ENCODE data around the gene NRAS.

NRAS gene

DNA sequence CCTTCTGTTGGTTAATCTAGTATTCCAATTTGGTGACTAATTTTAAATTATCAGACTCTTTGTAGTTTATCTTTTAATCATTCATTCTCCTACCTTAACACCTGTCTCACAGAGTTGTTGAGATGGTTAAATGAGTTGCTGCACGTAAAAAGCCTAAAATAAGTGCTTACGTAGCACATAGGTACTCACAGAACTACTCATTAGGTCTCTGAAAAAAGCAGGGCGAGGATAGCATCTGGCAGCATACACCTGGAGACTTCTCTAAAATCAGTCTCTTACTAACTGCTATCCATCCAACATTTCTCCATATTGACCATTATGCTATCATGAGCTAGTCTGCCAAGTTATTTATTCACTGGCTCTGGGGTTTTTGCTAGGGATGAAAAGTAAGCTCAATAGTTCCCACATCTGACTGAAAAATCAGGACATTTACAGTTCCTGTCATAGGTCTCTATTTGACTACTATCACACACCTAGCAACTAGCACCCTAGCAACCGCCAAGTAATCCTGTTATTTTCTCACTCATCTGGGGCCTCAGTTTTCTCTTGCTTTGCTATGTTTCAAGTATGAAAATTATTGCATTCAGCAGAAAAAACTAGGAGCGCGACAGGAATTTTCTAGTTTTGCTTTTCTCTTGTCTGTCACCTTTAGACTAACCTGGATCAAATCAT, 30.0 kb upstream of the NRAS start:
- in situ Hi-C loops (cut with MboI; ENCODE audit: low pct_unique_long_range_greater_than_20kb, low sequenced_read_pairs, unreplicated experiment): no loop called here

DNA sequence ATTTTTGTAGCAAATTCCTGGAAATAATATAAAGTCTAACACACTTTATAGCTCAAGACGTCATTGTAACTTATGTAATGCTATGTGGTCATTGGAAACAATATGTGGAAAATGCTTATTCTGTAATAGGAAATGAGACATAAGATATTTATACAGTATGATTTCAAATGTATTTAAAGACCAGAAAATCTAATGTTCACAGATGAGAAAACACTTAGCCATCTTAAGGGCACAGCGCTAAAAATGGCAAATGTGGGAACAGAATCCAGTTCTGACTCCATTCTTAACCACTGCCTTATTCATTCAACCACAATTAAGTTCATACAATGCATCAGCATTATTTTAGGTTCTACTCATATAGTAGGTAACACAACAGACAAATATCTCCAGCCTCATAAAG, 28.7 kb upstream of the NRAS start:
- DNase-seq (ENCODE audit: low spot score): no peak
- in situ Hi-C loops (cut with MboI; ENCODE audit: low pct_unique_long_range_greater_than_20kb, low sequenced_read_pairs, unreplicated experiment): no loop called here
- no peak for TF ChIP-seq CTCF (IDR thresholded peaks at IDR 0.05; ENCODE audit: extremely low read depth, insufficient read depth, missing control alignments)

More for the DNA sequence above, 30.0 kb upstream of the NRAS start:
- no peak for TF ChIP-seq CTCF (IDR thresholded peaks at IDR 0.05; ENCODE audit: extremely low read depth, insufficient read depth, missing control alignments)
- no peak for DNase-seq (ENCODE audit: low spot score)

GRCh38 chr1:114741963-114742746, 25.6 kb upstream of the NRAS start:
- TF ChIP-seq CTCF (IDR thresholded peaks at IDR 0.05; ENCODE audit: extremely low read depth, insufficient read depth, missing control alignments): no peak
- in situ Hi-C loops (cut with MboI; ENCODE audit: low pct_unique_long_range_greater_than_20kb, low sequenced_read_pairs, unreplicated experiment): no loop called here
- DNase-seq (ENCODE audit: low spot score): no peak

DNA sequence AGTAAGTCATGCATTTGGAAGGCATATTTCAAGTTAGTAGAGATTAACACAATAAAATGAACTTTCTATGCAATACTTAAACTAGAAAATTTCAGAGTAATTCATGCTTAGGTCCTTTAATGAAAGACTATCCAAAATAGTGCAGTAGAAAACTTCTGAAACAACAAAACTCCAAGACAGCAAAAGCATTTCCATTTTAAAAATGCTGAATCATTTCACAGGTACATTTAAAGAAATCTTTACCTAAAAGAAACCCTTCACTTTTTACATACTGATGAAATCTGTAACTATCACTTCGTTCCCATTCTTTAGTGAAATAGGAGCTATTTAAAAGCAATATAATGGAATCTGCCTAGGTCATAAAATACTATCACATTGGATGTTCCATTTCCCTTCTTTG, 23.8 kb upstream of the NRAS start:
- in situ Hi-C loops (cut with MboI; ENCODE audit: low pct_unique_long_range_greater_than_20kb, low sequenced_read_pairs, unreplicated experiment): no loop called here
- DNase-seq (ENCODE audit: low spot score): no peak
- no peak for TF ChIP-seq CTCF (IDR thresholded peaks at IDR 0.05; ENCODE audit: extremely low read depth, insufficient read depth, missing control alignments)

GRCh38 chr1:114737314-114737849, 20.8 kb upstream of the NRAS start:
- in situ Hi-C loops (cut with MboI; ENCODE audit: low pct_unique_long_range_greater_than_20kb, low sequenced_read_pairs, unreplicated experiment): no loop called here
- no peak for TF ChIP-seq CTCF (IDR thresholded peaks at IDR 0.05; ENCODE audit: extremely low read depth, insufficient read depth, missing control alignments)
- DNase-seq (ENCODE audit: low spot score): no peak

GRCh38 chr1:114735479-114735878, 18.9 kb upstream of the NRAS start:
- TF ChIP-seq CTCF (IDR thresholded peaks at IDR 0.05; ENCODE audit: extremely low read depth, insufficient read depth, missing control alignments): no peak
- DNase-seq (ENCODE audit: low spot score): no peak
- in situ Hi-C loops (cut with MboI; ENCODE audit: low pct_unique_long_range_greater_than_20kb, low sequenced_read_pairs, unreplicated experiment): no loop called here

Measured in GM13977 (cell line).